Chondrocyte (in vitro differentiated cells): Measurements from ENCODE around the gene PCNX2. TPM values are rescaled to one million over a fixed set of nuclear protein-coding genes. Genes with fewer than 3 reads are reported as not detected.

Source experiments
- DNase-seq: peaks from one replicate; pipeline ENCODE4 v3.0.0; 2021; ENCODE audit warnings: mixed read lengths, low spot score
- H3K27ac Mint-ChIP-seq: one replicate; pipeline ENCODE4 v1.8.0; 2021; ENCODE audit warnings: mild to moderate bottlenecking, moderate library complexity, mixed read lengths; ENCODE audit not compliant: unreplicated experiment
- H3K27me3 Mint-ChIP-seq: 2 replicates; pipeline ENCODE4 v1.8.0; 2021; ENCODE audit warnings: low read depth, mixed read lengths
- H3K36me3 Mint-ChIP-seq: 2 replicates; pipeline ENCODE4 v1.8.0; 2021; ENCODE audit warnings: low read depth, mixed read lengths
- H3K4me1 Mint-ChIP-seq: 2 replicates; pipeline ENCODE4 v1.8.0; 2021; ENCODE audit warnings: low read depth, mild to moderate bottlenecking, mixed read lengths
- H3K4me3 Mint-ChIP-seq: one replicate; pipeline ENCODE4 v1.8.0; 2021; ENCODE audit warnings: mild to moderate bottlenecking, moderate library complexity, mixed read lengths; ENCODE audit not compliant: unreplicated experiment
- H3K9me3 Mint-ChIP-seq: 2 replicates; pipeline ENCODE4 v1.8.0; 2021; ENCODE audit warnings: low read depth, mixed read lengths
- total RNA-seq: library from RNA; stranded (reverse); gene quantifications from 3 replicates; pipeline ENCODE4 v1.2.1, GENCODE V29; 2021
- TF ChIP-seq, protein P1 (sequence below): fragments of 200-600 bp; sonication (generic); IDR thresholded peaks from 2 replicates; pipeline ENCODE4 v1.5.0; 2021; ENCODE audit warnings: antibody characterized with exemption, mild to moderate bottlenecking, moderate library complexity

Gene PCNX2
- total RNA-seq, 1 donor from 2014 or later, result 9.5 TPM

DNA sequence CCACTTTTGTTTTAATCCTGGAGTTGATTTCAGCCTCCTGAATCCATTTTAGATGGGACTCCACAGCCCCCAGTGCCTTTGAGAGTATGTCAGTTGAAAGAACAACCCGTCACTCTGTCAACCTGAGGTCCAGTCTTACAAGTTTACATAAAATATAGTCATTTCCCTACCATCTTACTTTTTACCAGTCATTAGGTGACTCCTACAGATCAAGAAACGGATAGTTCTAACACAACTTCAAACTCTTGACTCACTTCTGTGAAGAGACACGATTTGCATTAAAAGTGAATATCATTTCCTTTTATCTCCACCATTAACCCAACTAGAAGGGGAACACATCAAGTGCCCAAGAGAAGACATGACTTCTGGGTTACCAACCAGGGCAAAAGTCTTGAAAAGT lies 198.0 kb downstream of the PCNX2 start:
- peaks cover 2% of the 10 kb centered on the region for H3K36me3 Mint-ChIP-seq
- TF ChIP-seq, protein P1, sequence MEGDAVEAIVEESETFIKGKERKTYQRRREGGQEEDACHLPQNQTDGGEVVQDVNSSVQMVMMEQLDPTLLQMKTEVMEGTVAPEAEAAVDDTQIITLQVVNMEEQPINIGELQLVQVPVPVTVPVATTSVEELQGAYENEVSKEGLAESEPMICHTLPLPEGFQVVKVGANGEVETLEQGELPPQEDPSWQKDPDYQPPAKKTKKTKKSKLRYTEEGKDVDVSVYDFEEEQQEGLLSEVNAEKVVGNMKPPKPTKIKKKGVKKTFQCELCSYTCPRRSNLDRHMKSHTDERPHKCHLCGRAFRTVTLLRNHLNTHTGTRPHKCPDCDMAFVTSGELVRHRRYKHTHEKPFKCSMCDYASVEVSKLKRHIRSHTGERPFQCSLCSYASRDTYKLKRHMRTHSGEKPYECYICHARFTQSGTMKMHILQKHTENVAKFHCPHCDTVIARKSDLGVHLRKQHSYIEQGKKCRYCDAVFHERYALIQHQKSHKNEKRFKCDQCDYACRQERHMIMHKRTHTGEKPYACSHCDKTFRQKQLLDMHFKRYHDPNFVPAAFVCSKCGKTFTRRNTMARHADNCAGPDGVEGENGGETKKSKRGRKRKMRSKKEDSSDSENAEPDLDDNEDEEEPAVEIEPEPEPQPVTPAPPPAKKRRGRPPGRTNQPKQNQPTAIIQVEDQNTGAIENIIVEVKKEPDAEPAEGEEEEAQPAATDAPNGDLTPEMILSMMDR, result no peak
- H3K27ac Mint-ChIP-seq, result no peak overlapping the region
- no peaks in the 10 kb centered on the region for H3K4me1 Mint-ChIP-seq
- no peak for DNase-seq
- H3K4me3 Mint-ChIP-seq, result no peak overlapping the region
- H3K27me3 Mint-ChIP-seq, result no peaks in the 10 kb centered on the region
- peaks cover 2% of the 10 kb centered on the region for H3K9me3 Mint-ChIP-seq

GRCh38 chr1:233094691-233095090 lies 200.8 kb downstream of the PCNX2 start:
- TF ChIP-seq, protein P1, result no peak
- H3K9me3 Mint-ChIP-seq, result peaks cover 2% of the 10 kb centered on the region
- DNase-seq, result no peak
- no peaks in the 10 kb centered on the region for H3K27me3 Mint-ChIP-seq
- H3K4me3 Mint-ChIP-seq, result no peak overlapping the region
- H3K27ac Mint-ChIP-seq, result no peak overlapping the region
- peaks cover 5% of the 10 kb centered on the region for H3K36me3 Mint-ChIP-seq
- peaks cover 12% of the 10 kb centered on the region for H3K4me1 Mint-ChIP-seq

DNA sequence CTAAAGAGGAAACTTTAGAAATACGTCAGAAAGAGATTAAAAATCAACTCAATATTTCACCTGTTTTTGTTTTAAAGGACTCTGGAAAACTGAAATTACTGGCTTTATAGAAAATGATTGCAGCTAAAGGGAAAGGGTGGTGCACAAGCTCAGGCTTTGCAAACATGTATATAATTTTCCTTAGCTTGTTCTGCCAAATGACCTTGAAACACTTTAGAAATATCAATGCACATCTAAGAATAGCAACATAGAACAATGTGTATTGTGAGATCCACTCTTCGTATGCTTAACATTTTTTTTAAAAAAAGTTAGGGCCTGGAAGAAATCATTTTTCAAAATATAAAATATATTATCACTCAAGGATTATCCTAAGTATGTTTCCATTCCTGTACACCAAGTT lies 201.3 kb downstream of the PCNX2 start:
- TF ChIP-seq, protein P1, result no peak
- Mint-ChIP-seq H3K4me3 (no peak overlapping the region), H3K4me1 (peaks cover 12% of the 10 kb centered on the region), H3K27me3 (no peaks in the 10 kb centered on the region), H3K27ac (no peak overlapping the region), H3K36me3 (peaks cover 6% of the 10 kb centered on the region), H3K9me3 (peaks cover 2% of the 10 kb centered on the region)
- no peak for DNase-seq

- H3K36me3 Mint-ChIP-seq, result peaks cover 7% of the 10 kb centered on the region
- no peak for DNase-seq
- H3K27ac Mint-ChIP-seq, result no peak overlapping the region
- no peaks in the 10 kb centered on the region for H3K27me3 Mint-ChIP-seq
- no peaks in the 10 kb centered on the region for H3K9me3 Mint-ChIP-seq
- no peak overlapping the region for H3K4me3 Mint-ChIP-seq
- H3K4me1 Mint-ChIP-seq, result peaks cover 12% of the 10 kb centered on the region
- TF ChIP-seq, protein P1, result no peak
Observed at GRCh38 chr1:233090746-233091494, 204.6 kb downstream of the PCNX2 start.

- no peak for DNase-seq
- Mint-ChIP-seq H3K36me3 (peaks cover 7% of the 10 kb centered on the region), H3K9me3 (no peaks in the 10 kb centered on the region), H3K27me3 (no peaks in the 10 kb centered on the region), H3K4me1 (peaks cover 12% of the 10 kb centered on the region), H3K4me3 (no peak overlapping the region), H3K27ac (no peak overlapping the region)
- TF ChIP-seq, protein P1, result no peak
Observed at GRCh38 chr1:233089251-233089650, 206.3 kb downstream of the PCNX2 start.
